Esophagus squamous epithelium (tissue), 5 donors: ENCODE results near the gene RALY. TPM values are rescaled to one million over a fixed set of nuclear protein-coding genes. Genes with fewer than 3 reads are reported as not detected.

Experiments used
- DNase-seq: peaks from one replicate; lab custom pipeline; 2025; lab: John Stamatoyannopoulos, UW
- H3K27ac ChIP-seq, 4 donors: fragments of 200-600 bp; sonication (generic); one replicate each; pipeline ENCODE4 v1.5.1; 2016 to 2019; ENCODE audit warnings: mild to moderate bottlenecking in 1 of 4
- H3K27me3 ChIP-seq, 4 donors: fragments of 200-600 bp; sonication (generic); 1 replicate in 3 of 4; 2 replicates in 1 of 4; pipeline versions ENCODE4 v1.5.1 to v1.6.0; 2017 to 2021; ENCODE audit warnings: antibody characterized with exemption in 1 of 4
- H3K36me3 ChIP-seq, 3 donors: fragments of 200-600 bp; sonication (generic); one replicate each; pipeline ENCODE4 v1.5.1; 2016 to 2019
- H3K4me1 ChIP-seq, 3 donors: fragments of 200-600 bp; sonication (generic); one replicate each; pipeline ENCODE4 v1.5.1; 2017 to 2019
- H3K4me3 ChIP-seq, 4 donors: fragments of 200-600 bp; sonication (generic); 1 replicate in 3 of 4; 2 replicates in 1 of 4; pipeline ENCODE4 v1.5.1; 2016 to 2019; ENCODE audit warnings: mild to moderate bottlenecking in 2 of 4, moderate library complexity in 1 of 4
- H3K9me3 ChIP-seq, 3 donors: fragments of 200-600 bp; sonication (generic); one replicate each; pipeline ENCODE4 v1.5.1; 2016 to 2019
- CTCF ChIP-seq, 6 experiments: fragments of 450-650 bp in 4 of 6; fragments of 200-600 bp in 2 of 6; sonication (generic) in 2 of 6; IDR thresholded peaks; one replicate each; pipeline ENCODE4 v1.5.1; 2016 to 2019; ENCODE audit warnings: antibody characterized with exemption in 6 of 6, mild to moderate bottlenecking in 4 of 6, moderate library complexity in 4 of 6
- POLR2A ChIP-seq, 4 donors: fragments of 450-650 bp; IDR thresholded peaks; one replicate each; pipeline ENCODE4 v1.6.1; 2017; ENCODE audit warnings: antibody characterized with exemption in 4 of 4, mild to moderate bottlenecking in 4 of 4, moderate library complexity in 3 of 4
- WGBS, 2 donors: methylation state at CpG; one replicate each; pipeline ENCODE4 v1.1.5; 2018; 5-methylcytosine and 5-hydroxymethylcytosine counted together
- intact Hi-C: fragments of 100-400 bp; cut with DNase I; formaldehyde crosslinking; loops from one replicate; pipeline ENCODE4 v1.15.0; 2022
- total RNA-seq, 4 donors: library from RNA; depleted of rRNA; stranded (reverse); fragments of >200 nt; gene quantifications; one replicate each; pipeline ENCODE4 v1.1.0, GENCODE V29; 2016
- donor health status: DM: yes; HTN: yes; CAD: no.

Gene RALY
- total RNA-seq, 4 donors from 2014 or later: 70.3 to 100 (median 88.2) TPM

- H3K4me3 ChIP-seq: no peak overlapping the region
- H3K27me3 ChIP-seq: no peaks in the 10 kb centered on the region
- H3K4me1 ChIP-seq: peaks cover 0 to 15% (median 0%) of the 10 kb centered on the region in 3 donors
- TF ChIP-seq CTCF (IDR thresholded peaks at IDR 0.05) (no peak), POLR2A (IDR thresholded peaks at IDR 0.05) (no peak)
- H3K9me3 ChIP-seq: no peaks in the 10 kb centered on the region
- peaks cover 29 to 100% (median 70%) of the 10 kb centered on the region in 3 donors for H3K36me3 ChIP-seq
- intact Hi-C loops: no loop called here
- DNase-seq: no peak
- no peak overlapping the region for H3K27ac ChIP-seq
- 60 to 76% methylated on average over 3 of the region's 3 CpGs for WGBS, 2 donors
Measured at GRCh38 chr20:34100576-34100975, 106.9 kb downstream of the RALY start.

- no peaks in the 10 kb centered on the region for H3K9me3 ChIP-seq
- 98 to 100% methylated on average over 2 of the region's 2 CpGs for WGBS, 2 donors
- TF ChIP-seq CTCF (IDR thresholded peaks at IDR 0.05) (no peak), POLR2A (IDR thresholded peaks at IDR 0.05) (no peak)
- intact Hi-C loops: no loop called here
- peaks cover 24 to 99% (median 54%) of the 10 kb centered on the region in 3 donors for H3K36me3 ChIP-seq
- no peak overlapping the region for H3K27ac ChIP-seq
- no peaks in the 10 kb centered on the region for H3K27me3 ChIP-seq
- DNase-seq: no peak
- H3K4me1 ChIP-seq: peaks cover 0 to 32% (median 4%) of the 10 kb centered on the region in 3 donors
- no peak overlapping the region for H3K4me3 ChIP-seq
Measured at GRCh38 chr20:34102342-34102741, 108.6 kb downstream of the RALY start.

GRCh38 chr20:34104059-34104458 lies 110.3 kb downstream of the RALY start:
- H3K27ac ChIP-seq: no peak overlapping the region
- H3K4me3 ChIP-seq: no peak overlapping the region
- H3K36me3 ChIP-seq: peaks cover 18 to 90% (median 37%) of the 10 kb centered on the region in 3 donors
- no peak for TF ChIP-seq POLR2A (IDR thresholded peaks at IDR 0.05)
- TF ChIP-seq CTCF (IDR thresholded peaks at IDR 0.05): no peak
- H3K4me1 ChIP-seq: peaks cover 0 to 50% (median 9%) of the 10 kb centered on the region in 3 donors
- H3K27me3 ChIP-seq: no peaks in the 10 kb centered on the region
- no peak for DNase-seq
- WGBS, 2 donors: 75 to 78% methylated on average over 3 of the region's 3 CpGs
- no peaks in the 10 kb centered on the region for H3K9me3 ChIP-seq
- intact Hi-C loops: no loop called here

GRCh38 chr20:34105978-34106675 lies 112.4 kb downstream of the RALY start:
- H3K36me3 ChIP-seq: peaks cover 18 to 78% (median 25%) of the 10 kb centered on the region in 3 donors
- 89 to 94% methylated on average over 3 of the region's 3 CpGs for WGBS, 2 donors
- peaks cover 8 to 64% (median 17%) of the 10 kb centered on the region in 3 donors for H3K4me1 ChIP-seq

More at GRCh38 chr20:34105978-34106675, 112.4 kb downstream of the RALY start:
- intact Hi-C loops: no loop called here
- no peaks in the 10 kb centered on the region for H3K27me3 ChIP-seq
- no peak overlapping the region for H3K27ac ChIP-seq
- H3K4me3 ChIP-seq: no peak overlapping the region
- H3K9me3 ChIP-seq: no peaks in the 10 kb centered on the region
- DNase-seq: no peak
- TF ChIP-seq POLR2A (IDR thresholded peaks at IDR 0.05) (no peak), CTCF (IDR thresholded peaks at IDR 0.05) (no peak)
